ENCODE data around the gene GSTA4.

DNA sequence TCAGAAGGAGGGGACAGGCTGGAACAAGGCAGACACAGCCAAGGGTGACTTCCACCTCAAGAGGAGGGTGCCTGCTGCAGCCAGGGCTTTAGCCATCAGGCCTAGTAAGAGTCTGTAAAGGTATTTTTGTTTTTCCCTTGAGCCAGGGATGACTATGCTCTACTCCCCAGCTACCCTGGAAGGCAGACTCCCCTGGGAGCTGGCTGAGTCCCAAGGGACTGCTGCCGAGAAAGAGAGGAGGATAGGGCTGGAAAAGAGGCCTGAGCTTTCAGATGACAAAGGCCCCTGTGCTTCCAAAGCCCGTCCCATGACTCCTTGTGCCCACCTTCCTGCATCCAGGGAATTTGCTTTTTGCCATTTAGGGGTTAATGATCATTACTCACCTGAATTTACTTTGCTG, 14.0 kb upstream of the GSTA4 start:
- TF ChIP-seq ZNF843 (tag by site-specific recombination; IDR thresholded peaks at IDR 0.05) (no peak), CTCF (tag by site-specific recombination; IDR thresholded peaks at IDR 0.05) (no peak), KLF16 (tag by site-specific recombination; IDR thresholded peaks at IDR 0.05) (no peak), ZBTB26 (tag by site-specific recombination; optimal IDR thresholded peaks at IDR 0.05) (no peak), RBAK (tag by site-specific recombination; IDR thresholded peaks at IDR 0.05) (no peak), ZNF184 (tag by site-specific recombination; IDR thresholded peaks at IDR 0.05) (no peak), ZBTB10 (tag by site-specific recombination; IDR thresholded peaks at IDR 0.05) (no peak), ZNF585B (tag by site-specific recombination; IDR thresholded peaks at IDR 0.05) (no peak), ZNF16 (tag by site-specific recombination; IDR thresholded peaks at IDR 0.05; ENCODE audit: low read depth) (no peak), TCF7L2 (IDR thresholded peaks at IDR 0.05; ENCODE audit: borderline replicate concordance, low read depth, low read length) (no peak)
